Hindlimb muscle (tissue), 1 donor: ENCODE data around the gene KIAA0825. TPM values are rescaled to one million over a fixed set of nuclear protein-coding genes. Genes with fewer than 3 reads are reported as not detected.
"Not testable (repeated sequence)": the region's sequence is repeated elsewhere in the genome, so short reads cannot be mapped to it uniquely, and the experiment has no call there.

Experiments
- DNase-seq: peaks from one replicate; pipeline ENCODE4 v3.0.0-alpha.2; 2013
- polyA plus RNA-seq: library from polyadenylated mRNA; unstranded; fragments of 120-200 nt; gene quantifications from one replicate; pipeline ENCODE4 v1.2.1, GENCODE V29; 2013; ENCODE audit not compliant: insufficient read length

The KIAA0825 gene
- 2.1 TPM for polyA plus RNA-seq

GRCh38 chr5:94618493-94619328 lies at the start of gene KIAA0825, which contains the start of gene SLF1:
Gene KIAA0825, minus strand, starts transcription at chr5:94618604. Its CDS starts 81,478 bp downstream, at chr5:94537126.
Gene SLF1, plus strand, starts transcription at chr5:94618669. Its CDS starts 10,142 bp downstream, at chr5:94628811.
- DNase-seq, result peak; percentile 91

- no peak for DNase-seq
Observed at GRCh38 chr5:94667937-94668336, 49.5 kb upstream of the KIAA0825 start.

- DNase-seq, result no peak
Observed at GRCh38 chr5:94661086-94661485, 42.7 kb upstream of the KIAA0825 start.

GRCh38 chr5:94660506-94660905 lies 42.1 kb upstream of the KIAA0825 start:
- DNase-seq, result no peak

GRCh38 chr5:94658272-94658671 lies 39.9 kb upstream of the KIAA0825 start:
- no peak for DNase-seq

GRCh38 chr5:94649874-94650273 lies 31.5 kb upstream of the KIAA0825 start:
- no peak for DNase-seq

GRCh38 chr5:94646758-94647157 lies 28.4 kb upstream of the KIAA0825 start:
- no peak for DNase-seq

- DNase-seq, result no peak
Observed at GRCh38 chr5:94645053-94645452, 26.6 kb upstream of the KIAA0825 start.

GRCh38 chr5:94640176-94640575 lies 21.8 kb upstream of the KIAA0825 start:
- DNase-seq, result no peak

- DNase-seq, result no peak
Observed at GRCh38 chr5:94632024-94632423, 13.6 kb upstream of the KIAA0825 start.

- DNase-seq, result no peak
Observed at GRCh38 chr5:94627191-94627590, 8.8 kb upstream of the KIAA0825 start.

- no peak for DNase-seq
Observed at GRCh38 chr5:94623877-94624276, 5.5 kb upstream of the KIAA0825 start.

- no peak for DNase-seq
Observed at GRCh38 chr5:94623011-94623410, 4.6 kb upstream of the KIAA0825 start.

- no peak for DNase-seq
Observed at GRCh38 chr5:94621763-94622162, 3.4 kb upstream of the KIAA0825 start.

- DNase-seq, result no peak
Observed at GRCh38 chr5:94620256-94620655, 1.9 kb upstream of the KIAA0825 start.

- no peak for DNase-seq
Observed at GRCh38 chr5:94618029-94618492, 343 bp downstream of the KIAA0825 start.

GRCh38 chr5:94615862-94616261 lies 2.5 kb downstream of the KIAA0825 start:
- no peak for DNase-seq

GRCh38 chr5:94614156-94614805 lies 4.1 kb downstream of the KIAA0825 start:
- no peak for DNase-seq

- DNase-seq, result no peak
Observed at GRCh38 chr5:94613583-94613982, 4.8 kb downstream of the KIAA0825 start.

- no peak for DNase-seq
Observed at GRCh38 chr5:94595281-94595840, 23.0 kb downstream of the KIAA0825 start.

- no peak for DNase-seq
Observed at GRCh38 chr5:94577466-94578245, 40.7 kb downstream of the KIAA0825 start.

- no peak for DNase-seq
Observed at GRCh38 chr5:94575196-94575595, 43.2 kb downstream of the KIAA0825 start.

GRCh38 chr5:94573349-94573748 lies 45.1 kb downstream of the KIAA0825 start:
- DNase-seq, result not testable (repeated sequence)
